HepG2 (cell line): Measurements from ENCODE around the gene CDCA5. TPM values are rescaled to one million over a fixed set of nuclear protein-coding genes. Genes with fewer than 3 reads are reported as not detected.
A peak's percentile ranks its signal among the peaks of the same experiment; 100 is the strongest.

ENCODE experiments used
- IRF2 ChIP-seq: IDR thresholded peaks from 2 replicates; pipeline ENCODE4 v1.6.1; 2018; ENCODE audit warnings: missing genetic modification reagents, missing compliant biosample characterization
- PPARG ChIP-seq: conservative IDR thresholded peaks from 2 replicates; pipeline ENCODE4 v1.6.1; 2016; ENCODE audit warnings: missing biosample characterization, missing genetic modification reagents
- REST ChIP-seq, 2 experiments: IDR thresholded peaks; 2 replicates each; pipeline ENCODE4 v1.6.1; 2011 to 2012; ENCODE audit warnings: low read length in 2 of 2, borderline replicate concordance in 1 of 2, low read depth in 1 of 2, mild to moderate bottlenecking in 1 of 2, moderate library complexity in 1 of 2
- SCMH1 ChIP-seq: sonication (generic); formaldehyde crosslinking; IDR thresholded peaks from 2 replicates; pipeline ENCODE4 v1.9.0; 2021; ENCODE audit warnings: missing genetic modification reagents, mild to moderate bottlenecking, borderline replicate concordance
- ZFX ChIP-seq: sonication (generic); formaldehyde crosslinking; IDR thresholded peaks from 2 replicates; pipeline ENCODE4 v1.4.0; 2020; ENCODE audit warnings: mild to moderate bottlenecking, low read depth, missing genetic modification reagents, moderate library complexity
- ZNF350 ChIP-seq: sonication (generic); formaldehyde crosslinking; IDR thresholded peaks from 2 replicates; pipeline ENCODE4 v1.4.0; 2020; ENCODE audit warnings: mild to moderate bottlenecking, low read depth, missing genetic modification reagents, borderline replicate concordance
- ZNF747 ChIP-seq: sonication (generic); formaldehyde crosslinking; IDR thresholded peaks from 2 replicates; pipeline ENCODE4 v1.8.1; 2023; ENCODE audit warnings: missing genetic modification reagents, mild to moderate bottlenecking, borderline replicate concordance
- polyA plus RNA-seq, 8 experiments: library from polyadenylated mRNA; depleted of rRNA in 3 of 8; stranded (reverse) in 7 of 8; unstranded in 1 of 8; fragments of >200 nt; fragmentation: Illumina TruSeq in 4 of 8; extraction: Trizol in 4 of 8; gene quantifications; 2 replicates each; pipeline versions ENCODE4 v1.2.1 to v1.2.3, GENCODE V29; 2011 to 2016; ENCODE audit warnings: low read depth in 4 of 8, missing spikeins in 1 of 8, mixed read lengths in 1 of 8; ENCODE audit not compliant: insufficient read depth in 1 of 8
- total RNA-seq, 5 experiments: library from RNA; depleted of rRNA; stranded (reverse); fragments of >200 nt; fragmentation: Illumina TruSeq; extraction: Trizol; gene quantifications; 2 replicates each; pipeline ENCODE4 v1.2.3, GENCODE V29; 2016; ENCODE audit warnings: low read depth in 1 of 5
- TF ChIP-seq, protein P1 (sequence below): sonication (generic); formaldehyde crosslinking; IDR thresholded peaks from 2 replicates; pipeline ENCODE4 v1.8.0; 2022; ENCODE audit warnings: mild to moderate bottlenecking, missing genetic modification reagents; ENCODE audit not compliant: insufficient replicate concordance
- TF ChIP-seq, protein P2 (sequence below): sonication (generic); formaldehyde crosslinking; IDR thresholded peaks from 2 replicates; pipeline ENCODE4 v1.5.0; 2020; ENCODE audit warnings: mild to moderate bottlenecking, missing genetic modification reagents, moderate library complexity
- TF ChIP-seq, protein P3 (sequence below): sonication (generic); formaldehyde crosslinking; IDR thresholded peaks from 2 replicates; pipeline ENCODE4 v1.4.0; 2020; ENCODE audit warnings: mild to moderate bottlenecking, missing genetic modification reagents, borderline replicate concordance
- TF ChIP-seq, protein P4 (sequence below): sonication (generic); formaldehyde crosslinking; IDR thresholded peaks from 2 replicates; pipeline ENCODE4 v1.8.0; 2022; ENCODE audit warnings: missing genetic modification reagents, mild to moderate bottlenecking, inconsistent platforms, borderline replicate concordance

Gene CDCA5
- total and polyA plus RNA-seq, 2 of the 13 experiments (the other 11 are each of a cell fraction or from before 2014, with no cell fraction given), result 13.5 to 50.6 TPM

GRCh38 chr11:65111744-65112545 is 28.1 kb upstream of the CDCA5 start, which contains the start of gene TM7SF2 (continued):
- TF ChIP-seq, protein P1, sequence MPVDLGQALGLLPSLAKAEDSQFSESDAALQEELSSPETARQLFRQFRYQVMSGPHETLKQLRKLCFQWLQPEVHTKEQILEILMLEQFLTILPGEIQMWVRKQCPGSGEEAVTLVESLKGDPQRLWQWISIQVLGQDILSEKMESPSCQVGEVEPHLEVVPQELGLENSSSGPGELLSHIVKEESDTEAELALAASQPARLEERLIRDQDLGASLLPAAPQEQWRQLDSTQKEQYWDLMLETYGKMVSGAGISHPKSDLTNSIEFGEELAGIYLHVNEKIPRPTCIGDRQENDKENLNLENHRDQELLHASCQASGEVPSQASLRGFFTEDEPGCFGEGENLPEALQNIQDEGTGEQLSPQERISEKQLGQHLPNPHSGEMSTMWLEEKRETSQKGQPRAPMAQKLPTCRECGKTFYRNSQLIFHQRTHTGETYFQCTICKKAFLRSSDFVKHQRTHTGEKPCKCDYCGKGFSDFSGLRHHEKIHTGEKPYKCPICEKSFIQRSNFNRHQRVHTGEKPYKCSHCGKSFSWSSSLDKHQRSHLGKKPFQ (CRISPR knock-in tag), result peak; percentile 69
- TF ChIP-seq ZNF747 (CRISPR knock-in tag) (0 out of 2 replicates have a peak, but pooled peaks have one; percentile 44), IRF2 (no peak), SCMH1 (CRISPR knock-in tag) (no peak), ZFX (CRISPR knock-in tag) (peak; percentile 66; the same call in 1 of the 2 replicates), REST (IDR thresholded peaks at IDR 0.05; ENCODE audit: borderline replicate concordance in 1 of 2, low read depth in 1 of 2, low read length in 2 of 2) (peak in 1 of 2 experiments; percentile 80; a peak in 1 of 4 replicates), ZNF350 (CRISPR knock-in tag) (no peak), PPARG (0 out of 2 replicates have a peak, but pooled peaks have one; percentile 12)
- TF ChIP-seq, protein P2, sequence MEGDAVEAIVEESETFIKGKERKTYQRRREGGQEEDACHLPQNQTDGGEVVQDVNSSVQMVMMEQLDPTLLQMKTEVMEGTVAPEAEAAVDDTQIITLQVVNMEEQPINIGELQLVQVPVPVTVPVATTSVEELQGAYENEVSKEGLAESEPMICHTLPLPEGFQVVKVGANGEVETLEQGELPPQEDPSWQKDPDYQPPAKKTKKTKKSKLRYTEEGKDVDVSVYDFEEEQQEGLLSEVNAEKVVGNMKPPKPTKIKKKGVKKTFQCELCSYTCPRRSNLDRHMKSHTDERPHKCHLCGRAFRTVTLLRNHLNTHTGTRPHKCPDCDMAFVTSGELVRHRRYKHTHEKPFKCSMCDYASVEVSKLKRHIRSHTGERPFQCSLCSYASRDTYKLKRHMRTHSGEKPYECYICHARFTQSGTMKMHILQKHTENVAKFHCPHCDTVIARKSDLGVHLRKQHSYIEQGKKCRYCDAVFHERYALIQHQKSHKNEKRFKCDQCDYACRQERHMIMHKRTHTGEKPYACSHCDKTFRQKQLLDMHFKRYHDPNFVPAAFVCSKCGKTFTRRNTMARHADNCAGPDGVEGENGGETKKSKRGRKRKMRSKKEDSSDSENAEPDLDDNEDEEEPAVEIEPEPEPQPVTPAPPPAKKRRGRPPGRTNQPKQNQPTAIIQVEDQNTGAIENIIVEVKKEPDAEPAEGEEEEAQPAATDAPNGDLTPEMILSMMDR, result peak; percentile 11; the same call in 1 of the 2 replicates
- TF ChIP-seq, protein P3, sequence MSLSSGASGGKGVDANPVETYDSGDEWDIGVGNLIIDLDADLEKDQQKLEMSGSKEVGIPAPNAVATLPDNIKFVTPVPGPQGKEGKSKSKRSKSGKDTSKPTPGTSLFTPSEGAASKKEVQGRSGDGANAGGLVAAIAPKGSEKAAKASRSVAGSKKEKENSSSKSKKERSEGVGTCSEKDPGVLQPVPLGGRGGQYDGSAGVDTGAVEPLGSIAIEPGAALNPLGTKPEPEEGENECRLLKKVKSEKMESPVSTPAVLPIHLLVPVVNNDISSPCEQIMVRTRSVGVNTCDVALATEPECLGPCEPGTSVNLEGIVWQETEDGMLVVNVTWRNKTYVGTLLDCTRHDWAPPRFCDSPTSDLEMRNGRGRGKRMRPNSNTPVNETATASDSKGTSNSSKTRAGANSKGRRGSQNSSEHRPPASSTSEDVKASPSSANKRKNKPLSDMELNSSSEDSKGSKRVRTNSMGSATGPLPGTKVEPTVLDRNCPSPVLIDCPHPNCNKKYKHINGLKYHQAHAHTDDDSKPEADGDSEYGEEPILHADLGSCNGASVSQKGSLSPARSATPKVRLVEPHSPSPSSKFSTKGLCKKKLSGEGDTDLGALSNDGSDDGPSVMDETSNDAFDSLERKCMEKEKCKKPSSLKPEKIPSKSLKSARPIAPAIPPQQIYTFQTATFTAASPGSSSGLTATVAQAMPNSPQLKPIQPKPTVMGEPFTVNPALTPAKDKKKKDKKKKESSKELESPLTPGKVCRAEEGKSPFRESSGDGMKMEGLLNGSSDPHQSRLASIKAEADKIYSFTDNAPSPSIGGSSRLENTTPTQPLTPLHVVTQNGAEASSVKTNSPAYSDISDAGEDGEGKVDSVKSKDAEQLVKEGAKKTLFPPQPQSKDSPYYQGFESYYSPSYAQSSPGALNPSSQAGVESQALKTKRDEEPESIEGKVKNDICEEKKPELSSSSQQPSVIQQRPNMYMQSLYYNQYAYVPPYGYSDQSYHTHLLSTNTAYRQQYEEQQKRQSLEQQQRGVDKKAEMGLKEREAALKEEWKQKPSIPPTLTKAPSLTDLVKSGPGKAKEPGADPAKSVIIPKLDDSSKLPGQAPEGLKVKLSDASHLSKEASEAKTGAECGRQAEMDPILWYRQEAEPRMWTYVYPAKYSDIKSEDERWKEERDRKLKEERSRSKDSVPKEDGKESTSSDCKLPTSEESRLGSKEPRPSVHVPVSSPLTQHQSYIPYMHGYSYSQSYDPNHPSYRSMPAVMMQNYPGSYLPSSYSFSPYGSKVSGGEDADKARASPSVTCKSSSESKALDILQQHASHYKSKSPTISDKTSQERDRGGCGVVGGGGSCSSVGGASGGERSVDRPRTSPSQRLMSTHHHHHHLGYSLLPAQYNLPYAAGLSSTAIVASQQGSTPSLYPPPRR (CRISPR knock-in tag), result 0 out of 2 replicates have a peak, but pooled peaks have one; percentile 7
- TF ChIP-seq, protein P4, sequence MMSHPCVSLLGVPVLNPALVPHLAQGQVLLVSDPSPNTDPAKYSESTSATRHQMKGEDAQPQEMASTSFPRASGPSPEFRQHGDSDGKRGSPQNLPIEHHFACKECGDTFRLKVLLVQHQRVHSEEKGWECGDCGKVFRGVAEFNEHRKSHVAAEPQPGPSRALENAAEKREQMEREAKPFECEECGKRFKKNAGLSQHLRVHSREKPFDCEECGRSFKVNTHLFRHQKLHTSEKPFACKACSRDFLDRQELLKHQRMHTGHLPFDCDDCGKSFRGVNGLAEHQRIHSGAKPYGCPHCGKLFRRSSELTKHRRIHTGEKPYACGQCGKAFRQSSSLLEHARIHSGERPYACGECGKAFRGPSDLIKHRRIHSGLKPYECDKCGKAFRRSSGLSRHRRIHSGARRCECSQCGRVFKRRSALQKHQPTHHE (CRISPR knock-in tag), result 0 out of 2 replicates have a peak, but pooled peaks have one; percentile 83
